ENCODE data around the gene CACNA1C. TPM values are rescaled to one million over a fixed set of nuclear protein-coding genes. Genes with fewer than 3 reads are reported as not detected.

The CACNA1C gene
- total and polyA plus RNA-seq, 2 donors (not counting 1 experiment from before 2014, with no cell fraction given), result 0.01 to 0.02 TPM

- H3K27me3 ChIP-seq (replicated peaks in 1 of 4; ENCODE audit: control extremely low read depth in 1 of 4, control insufficient read depth in 3 of 4, insufficient read depth in 4 of 4, low read length in 3 of 4), result peaks cover 0 to 14% (median 0%) of the 10 kb centered on the region in 4 experiments
- no peaks in the 10 kb centered on the region for H3K4me1 ChIP-seq (ENCODE audit: control insufficient read depth in 2 of 2, insufficient read depth in 2 of 2, low read length in 2 of 2)
- no peak overlapping the region for H3K9ac ChIP-seq (ENCODE audit: low read length)
- no peaks in the 10 kb centered on the region for H3K36me3 ChIP-seq (replicated peaks in 1 of 2; ENCODE audit: control extremely low read depth in 1 of 2, control insufficient read depth in 1 of 2, extremely low read depth in 1 of 2, insufficient read depth in 2 of 2, low read length in 1 of 2)
- intact Hi-C loops (cut with micrococcal nuclease), result no loop called here
- H3K9me3 Mint-ChIP-seq (ENCODE audit: insufficient read depth), result no peaks in the 10 kb centered on the region
- H3K4me2 ChIP-seq (replicated peaks; ENCODE audit: low read depth, low read length, poor library complexity, severe bottlenecking), result no peak overlapping the region
- H3K27me3 Mint-ChIP-seq, result peaks cover 18% of the 10 kb centered on the region
- no peaks in the 10 kb centered on the region for H3K4me1 Mint-ChIP-seq
- ChIA-PET POLR2A (no interaction called here), CTCF (no interaction called here)
- no peak overlapping the region for H3K27ac Mint-ChIP-seq
- H3K4me3 ChIP-seq (ENCODE audit: control extremely low read depth in 1 of 5, extremely low read depth in 1 of 5, insufficient read depth in 1 of 5, low read depth in 2 of 5, low read length in 4 of 5), result no peak overlapping the region
- ATAC-seq (ENCODE audit: low read depth) (no peak), DNase-seq (no peak)
- peaks cover 0 to 3% (median 0%) of the 10 kb centered on the region in 3 donors for H3K9me3 ChIP-seq (ENCODE audit: control extremely low read depth in 1 of 3, control insufficient read depth in 2 of 3, insufficient read depth in 1 of 3, low read length in 2 of 3)
- TF ChIP-seq CTCF (IDR thresholded peaks at IDR 0.05) (no peak), EZH2 (IDR thresholded peaks at IDR 0.05; ENCODE audit: borderline replicate concordance, insufficient read depth, low read depth, low read length, poor library complexity, severe bottlenecking) (no peak)
- no peak overlapping the region for H2AFZ ChIP-seq (ENCODE audit: insufficient read depth, low read depth, low read length, poor library complexity, severe bottlenecking)
- no peaks in the 10 kb centered on the region for H3K79me2 ChIP-seq (ENCODE audit: control insufficient read depth, insufficient read depth, low read length)
- H3K4me3 Mint-ChIP-seq, result no peak overlapping the region
- H3K27ac ChIP-seq (ENCODE audit: low read length in 2 of 2), result no peak overlapping the region
- H4K20me1 ChIP-seq (ENCODE audit: control insufficient read depth, insufficient read depth, low read length, poor library complexity, severe bottlenecking), result no peaks in the 10 kb centered on the region
These were observed 561.6 kb downstream of the CACNA1C start for GRCh38 chr12:2614341-2614740.

DNA sequence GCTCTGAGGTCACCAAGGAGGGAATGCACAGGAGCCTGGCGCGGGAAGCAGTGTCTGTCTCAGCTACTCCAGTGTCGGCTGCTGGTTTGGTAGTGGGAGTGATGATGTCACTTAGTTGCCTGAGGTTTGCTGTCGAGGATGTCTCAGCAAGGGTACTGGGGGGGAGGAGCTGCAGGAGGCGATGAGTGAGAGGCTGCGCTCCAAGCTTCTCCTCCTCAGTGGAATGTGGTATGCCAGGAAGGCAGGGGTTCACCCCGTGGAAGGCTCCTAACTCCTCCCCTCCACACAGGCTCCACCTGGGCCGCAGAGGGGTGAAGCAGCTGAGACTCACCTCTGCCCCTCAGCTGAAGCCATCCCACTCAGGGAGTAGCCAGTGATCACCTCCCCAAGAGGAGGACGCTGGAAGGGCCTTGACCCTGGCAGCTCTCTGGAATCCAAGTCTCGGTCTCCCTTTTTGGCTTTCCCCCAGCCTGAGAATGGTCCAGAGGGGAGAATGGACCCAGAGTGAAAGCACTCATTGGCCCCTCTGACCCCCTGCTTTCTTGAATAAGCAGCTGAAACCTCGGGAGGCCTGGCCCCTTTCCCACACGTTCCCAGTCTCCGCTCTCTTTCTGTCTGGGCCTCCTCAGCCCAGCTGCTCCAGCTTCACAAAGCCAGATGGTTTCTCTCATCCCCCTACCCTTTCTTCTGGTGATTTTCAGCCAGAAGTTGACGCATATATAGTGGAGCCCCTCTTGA lies 563.0 kb downstream of the CACNA1C start:
- Histone ChIP-seq H3K4me2 (replicated peaks; ENCODE audit: low read depth, low read length, poor library complexity, severe bottlenecking) (no peak overlapping the region), H3K9me3 (ENCODE audit: control extremely low read depth in 1 of 3, control insufficient read depth in 2 of 3, insufficient read depth in 1 of 3, low read length in 2 of 3) (no peaks in the 10 kb centered on the region), H3K79me2 (ENCODE audit: control insufficient read depth, insufficient read depth, low read length) (no peaks in the 10 kb centered on the region), H2AFZ (ENCODE audit: insufficient read depth, low read depth, low read length, poor library complexity, severe bottlenecking) (no peak overlapping the region), H3K9ac (ENCODE audit: low read length) (no peak overlapping the region), H3K4me3 (ENCODE audit: control extremely low read depth in 1 of 5, extremely low read depth in 1 of 5, insufficient read depth in 1 of 5, low read depth in 2 of 5, low read length in 4 of 5) (no peak overlapping the region), H4K20me1 (ENCODE audit: control insufficient read depth, insufficient read depth, low read length, poor library complexity, severe bottlenecking) (no peaks in the 10 kb centered on the region), H3K36me3 (replicated peaks in 1 of 2; ENCODE audit: control extremely low read depth in 1 of 2, control insufficient read depth in 1 of 2, extremely low read depth in 1 of 2, insufficient read depth in 2 of 2, low read length in 1 of 2) (no peaks in the 10 kb centered on the region), H3K27ac (ENCODE audit: low read length in 2 of 2) (no peak overlapping the region), H3K27me3 (replicated peaks in 1 of 4; ENCODE audit: control extremely low read depth in 1 of 4, control insufficient read depth in 3 of 4, insufficient read depth in 4 of 4, low read length in 3 of 4) (peaks cover 0 to 10% (median 0%) of the 10 kb centered on the region in 4 experiments), H3K4me1 (ENCODE audit: control insufficient read depth in 2 of 2, insufficient read depth in 2 of 2, low read length in 2 of 2) (no peaks in the 10 kb centered on the region)
- ATAC-seq (ENCODE audit: low read depth), result no peak
- Mint-ChIP-seq H3K27ac (no peak overlapping the region), H3K4me3 (no peak overlapping the region), H3K4me1 (no peaks in the 10 kb centered on the region), H3K27me3 (peaks cover 16% of the 10 kb centered on the region), H3K9me3 (ENCODE audit: insufficient read depth) (no peaks in the 10 kb centered on the region)
- ChIA-PET CTCF (no interaction called here), POLR2A (no interaction called here)
- TF ChIP-seq CTCF (IDR thresholded peaks at IDR 0.05), result no peak
- no peak for TF ChIP-seq EZH2 (IDR thresholded peaks at IDR 0.05; ENCODE audit: borderline replicate concordance, insufficient read depth, low read depth, low read length, poor library complexity, severe bottlenecking)
- intact Hi-C loops (cut with micrococcal nuclease), result no loop called here
- no peak for DNase-seq
- 87% methylated on average over 8 of the region's 14 CpGs for WGBS (ENCODE audit: insufficient coverage)

Data from B cell (primary cell).